Subcutaneous adipose tissue (tissue), 4 donors: ENCODE measurements around the gene AP1B1. TPM values are rescaled to one million over a fixed set of nuclear protein-coding genes. Genes with fewer than 3 reads are reported as not detected.

ENCODE experiments used
- total RNA-seq, 4 donors: library from RNA; depleted of rRNA; stranded (reverse); fragments of >200 nt; gene quantifications; one replicate each; pipeline ENCODE4 v1.1.0, GENCODE V29; 2016
- TF ChIP-seq, protein P1 (sequence below): fragments of 450-650 bp; IDR thresholded peaks from one replicate; pipeline ENCODE4 v1.5.1; 2016; ENCODE audit warnings: low read depth, mild to moderate bottlenecking, control low read depth, antibody characterized with exemption, moderate library complexity

AP1B1 gene
- total RNA-seq, 4 donors from 2014 or later, result 49.7 to 81.1 (median 60.1) TPM

DNA sequence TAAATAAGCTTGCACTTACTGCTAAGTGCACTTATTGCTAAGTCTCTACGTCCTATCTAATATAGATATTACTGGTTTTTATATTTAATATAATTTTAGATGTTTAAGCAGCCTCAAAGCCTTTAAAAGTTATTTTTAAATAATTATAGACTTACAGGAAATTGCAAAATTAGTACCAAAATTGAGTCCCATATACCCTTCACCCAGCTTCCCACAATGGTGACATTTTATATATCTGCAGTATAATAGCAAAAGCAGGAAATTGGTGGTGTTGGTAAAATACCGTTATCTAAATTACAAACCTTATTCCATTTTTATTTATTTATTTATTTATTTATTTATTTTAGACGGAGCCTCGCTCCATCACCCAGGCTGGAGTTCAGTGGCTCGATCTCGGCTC is 1.9 kb upstream of the AP1B1 start:
- TF ChIP-seq, protein P1, sequence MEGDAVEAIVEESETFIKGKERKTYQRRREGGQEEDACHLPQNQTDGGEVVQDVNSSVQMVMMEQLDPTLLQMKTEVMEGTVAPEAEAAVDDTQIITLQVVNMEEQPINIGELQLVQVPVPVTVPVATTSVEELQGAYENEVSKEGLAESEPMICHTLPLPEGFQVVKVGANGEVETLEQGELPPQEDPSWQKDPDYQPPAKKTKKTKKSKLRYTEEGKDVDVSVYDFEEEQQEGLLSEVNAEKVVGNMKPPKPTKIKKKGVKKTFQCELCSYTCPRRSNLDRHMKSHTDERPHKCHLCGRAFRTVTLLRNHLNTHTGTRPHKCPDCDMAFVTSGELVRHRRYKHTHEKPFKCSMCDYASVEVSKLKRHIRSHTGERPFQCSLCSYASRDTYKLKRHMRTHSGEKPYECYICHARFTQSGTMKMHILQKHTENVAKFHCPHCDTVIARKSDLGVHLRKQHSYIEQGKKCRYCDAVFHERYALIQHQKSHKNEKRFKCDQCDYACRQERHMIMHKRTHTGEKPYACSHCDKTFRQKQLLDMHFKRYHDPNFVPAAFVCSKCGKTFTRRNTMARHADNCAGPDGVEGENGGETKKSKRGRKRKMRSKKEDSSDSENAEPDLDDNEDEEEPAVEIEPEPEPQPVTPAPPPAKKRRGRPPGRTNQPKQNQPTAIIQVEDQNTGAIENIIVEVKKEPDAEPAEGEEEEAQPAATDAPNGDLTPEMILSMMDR, result no peak

DNA sequence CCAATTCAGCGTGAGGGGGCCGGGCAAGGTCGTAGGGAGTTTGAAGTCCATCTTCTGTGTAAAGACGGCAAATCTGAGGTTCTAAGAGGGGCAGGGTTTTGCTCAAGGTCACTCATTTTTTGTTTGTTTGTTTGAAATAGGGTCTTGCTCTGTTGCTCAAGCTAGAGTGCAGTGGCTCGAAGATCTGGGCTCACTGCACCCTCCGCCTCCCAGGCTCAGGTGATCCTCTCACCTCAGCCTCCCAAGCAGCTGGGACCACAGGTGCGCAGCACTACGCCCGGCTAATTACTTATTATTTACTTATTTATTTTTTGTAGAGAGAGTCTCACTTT is 355 bp upstream of the AP1B1 start:
- TF ChIP-seq, protein P1, result no peak

DNA sequence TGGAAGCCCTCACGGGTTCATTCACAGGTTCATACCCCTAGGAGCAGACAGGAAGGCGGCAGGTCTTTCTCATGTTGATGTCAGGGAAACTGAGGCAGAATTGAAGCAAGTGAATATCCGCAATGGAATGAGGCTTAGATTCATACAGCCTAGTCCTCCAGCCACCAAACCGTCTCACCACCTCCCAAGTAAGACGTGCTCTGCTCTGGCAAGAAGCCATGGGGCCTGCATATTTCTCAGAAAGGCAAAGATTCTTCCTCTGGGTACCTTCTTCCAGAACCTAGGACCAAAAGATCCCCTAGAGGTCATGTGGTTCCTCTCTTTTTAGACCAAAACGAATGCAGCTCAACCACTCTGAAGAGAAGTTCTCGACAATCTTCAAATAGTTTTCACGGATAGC is 1.7 kb downstream of the AP1B1 start:
- TF ChIP-seq, protein P1, result no peak

- TF ChIP-seq, protein P1, result no peak
Measured at GRCh38 chr22:29385748-29386147, 2.6 kb downstream of the AP1B1 start.

DNA sequence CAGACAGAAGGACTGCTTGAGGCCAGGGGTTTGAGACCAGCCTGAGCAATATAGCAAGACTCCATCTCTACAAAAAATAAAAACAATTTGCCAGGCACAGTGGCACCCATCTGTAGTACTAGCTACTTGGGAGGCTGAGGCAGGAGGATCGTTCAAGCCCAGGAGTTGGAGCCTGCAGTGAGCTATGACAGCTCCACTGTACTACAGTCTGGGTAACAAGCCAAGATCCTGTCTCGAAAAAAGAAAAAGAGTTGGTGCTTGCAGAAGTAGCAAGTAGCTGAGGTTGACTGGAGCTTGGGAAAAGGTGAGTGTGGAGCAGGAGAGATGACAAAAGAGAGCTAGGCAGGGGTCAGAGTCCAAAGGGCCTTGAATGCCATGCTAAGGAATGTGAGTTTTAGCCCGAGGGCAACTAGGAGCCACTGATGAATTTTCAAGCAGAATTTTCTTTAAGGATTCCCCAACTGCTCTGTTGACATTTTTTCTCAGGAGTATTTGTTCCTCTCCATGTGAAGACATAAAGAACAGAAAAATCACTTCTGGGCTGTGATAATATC is 3.1 kb downstream of the AP1B1 start:
- TF ChIP-seq, protein P1, result no peak

- TF ChIP-seq, protein P1, result no peak
Measured at GRCh38 chr22:29383740-29384139, 4.6 kb downstream of the AP1B1 start.

DNA sequence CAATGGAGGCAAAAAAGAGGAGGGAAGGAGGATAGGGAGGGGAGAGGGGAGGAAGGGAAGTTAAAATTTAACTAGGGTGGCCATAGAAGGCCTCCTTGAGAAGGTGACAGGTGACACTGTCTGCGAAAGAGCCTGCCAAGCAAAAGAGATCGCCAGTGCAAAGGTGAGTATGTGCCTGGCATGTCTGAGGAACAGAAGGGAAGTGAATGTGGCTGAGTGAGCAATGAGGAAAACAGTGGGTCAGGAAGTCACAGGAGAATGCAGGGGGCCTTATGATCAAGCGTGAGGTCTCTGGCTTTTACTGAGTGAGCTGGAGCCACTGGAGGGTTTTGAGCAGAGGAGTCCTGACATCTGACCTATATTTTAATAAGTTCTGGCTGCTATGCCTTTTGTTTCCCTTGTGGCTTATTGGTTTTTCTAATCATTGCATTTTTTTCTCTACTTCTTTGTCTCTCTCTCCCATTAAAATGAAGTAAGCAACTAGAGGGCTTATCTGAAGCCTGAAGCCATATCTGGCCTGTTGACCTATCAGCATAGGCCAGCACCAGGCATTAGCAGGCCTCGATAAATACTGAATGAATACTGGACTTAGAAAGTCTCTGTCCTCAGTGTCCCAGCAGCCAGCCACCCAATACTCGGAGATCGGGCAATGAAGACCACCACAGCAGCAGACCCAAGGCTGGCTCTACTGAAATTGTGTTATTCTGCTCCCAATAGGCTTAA is 5.6 kb downstream of the AP1B1 start:
- TF ChIP-seq, protein P1, result no peak
